Upper lobe of left lung (tissue), 6 donors: ENCODE measurements around the gene RUNDC3A. TPM values are rescaled to one million over a fixed set of nuclear protein-coding genes. Genes with fewer than 3 reads are reported as not detected.

Experiments used
- ATAC-seq, 2 donors: fragments of 200-7000 bp; cut with Tn5 transposase; one replicate each; pipeline ENCODE4 v1.9.1; 2022; ENCODE audit warnings: mild to moderate bottlenecking in 2 of 2, moderate library complexity in 2 of 2; ENCODE audit not compliant: low FRiP score in 2 of 2
- DNase-seq, 2 donors: peaks; one replicate each; pipeline ENCODE4 v3.0.0-alpha.2; 2019 to 2020
- H3K27ac ChIP-seq, 4 donors: fragments of 200-600 bp; sonication (generic); one replicate each; pipeline ENCODE4 v1.5.1; 2016 to 2019
- H3K27me3 ChIP-seq, 4 donors: fragments of 200-600 bp; sonication (generic); one replicate each; pipeline ENCODE4 v1.5.1; 2017 to 2019
- H3K36me3 ChIP-seq, 4 donors: fragments of 200-600 bp; sonication (generic); one replicate each; pipeline ENCODE4 v1.5.1; 2016 to 2019
- H3K4me1 ChIP-seq, 4 donors: fragments of 200-600 bp; sonication (generic); one replicate each; pipeline ENCODE4 v1.5.1; 2018 to 2019
- H3K4me3 ChIP-seq, 4 donors: fragments of 200-600 bp; sonication (generic); one replicate each; pipeline ENCODE4 v1.5.1; 2017 to 2019; ENCODE audit warnings: mild to moderate bottlenecking in 2 of 4, moderate library complexity in 1 of 4
- H3K9me3 ChIP-seq, 4 donors: fragments of 200-600 bp; sonication (generic); one replicate each; pipeline ENCODE4 v1.5.1; 2018 to 2019
- CTCF ChIP-seq, 6 experiments: fragments of 450-650 bp in 4 of 6; fragments of 200-600 bp in 2 of 6; sonication (generic) in 2 of 6; IDR thresholded peaks; one replicate each; pipeline ENCODE4 v1.5.1; 2016 to 2019; ENCODE audit warnings: antibody characterized with exemption in 6 of 6
- EP300 ChIP-seq, 4 donors: sonication (generic); formaldehyde crosslinking; IDR thresholded peaks; one replicate each; pipeline ENCODE4 v1.5.1; 2017; ENCODE audit warnings: antibody characterized with exemption in 4 of 4, control low read depth in 2 of 4
- POLR2A ChIP-seq, 4 donors: fragments of 450-650 bp; IDR thresholded peaks; one replicate each; pipeline ENCODE4 v1.5.1; 2016 to 2017; ENCODE audit warnings: antibody characterized with exemption in 4 of 4, mild to moderate bottlenecking in 2 of 4
- POLR2AphosphoS5 ChIP-seq, 2 donors: sonication (generic); formaldehyde crosslinking; IDR thresholded peaks; one replicate each; pipeline ENCODE4 v1.5.1; 2017; ENCODE audit warnings: antibody characterized with exemption in 2 of 2
- WGBS, 2 donors: methylation state at CpG; one replicate each; pipeline ENCODE4 v1.1.5; 2017 to 2018; 5-methylcytosine and 5-hydroxymethylcytosine counted together
- total RNA-seq, 6 donors: library from RNA; depleted of rRNA in 4 of 6; stranded (reverse); fragments of >200 nt in 4 of 6; gene quantifications; one replicate each; pipeline versions ENCODE4 v1.1.0 to v1.2.1, GENCODE V29; 2016 to 2021
- donor health status: DM: no; HTN: no; CAD: no; lungs with moderate emphysema.
- donor health status: DM: no; HTN: yes; CAD: no; lungs with severe emphysema.

Gene RUNDC3A
- total RNA-seq, 6 donors from 2014 or later: 0.13 to 2.6 (median 1.0) TPM; not detected in 3

- DNase-seq (no peak), ATAC-seq (no peak)
- 4 to 13% methylated on average over 28 to 38 of the region's 38 CpGs for WGBS, 2 donors
- Histone ChIP-seq H3K4me3 (peak overlapping the region in 3 of 4 donors; percentile 27 to 37 (median 31)), H3K4me1 (peaks cover 9 to 16% (median 12%) of the 10 kb centered on the region in 4 donors), H3K27me3 (peaks cover 0 to 29% (median 11%) of the 10 kb centered on the region in 4 donors), H3K27ac (no peak overlapping the region), H3K9me3 (no peaks in the 10 kb centered on the region), H3K36me3 (peaks cover 7 to 20% (median 17%) of the 10 kb centered on the region in 4 donors)
- TF ChIP-seq POLR2A (IDR thresholded peaks at IDR 0.05) (no peak), EP300 (IDR thresholded peaks at IDR 0.05) (no peak), POLR2AphosphoS5 (IDR thresholded peaks at IDR 0.05) (no peak), CTCF (IDR thresholded peaks at IDR 0.05) (no peak)
Observed at GRCh38 chr17:44315760-44316731, 7.6 kb downstream of the RUNDC3A start.

DNA sequence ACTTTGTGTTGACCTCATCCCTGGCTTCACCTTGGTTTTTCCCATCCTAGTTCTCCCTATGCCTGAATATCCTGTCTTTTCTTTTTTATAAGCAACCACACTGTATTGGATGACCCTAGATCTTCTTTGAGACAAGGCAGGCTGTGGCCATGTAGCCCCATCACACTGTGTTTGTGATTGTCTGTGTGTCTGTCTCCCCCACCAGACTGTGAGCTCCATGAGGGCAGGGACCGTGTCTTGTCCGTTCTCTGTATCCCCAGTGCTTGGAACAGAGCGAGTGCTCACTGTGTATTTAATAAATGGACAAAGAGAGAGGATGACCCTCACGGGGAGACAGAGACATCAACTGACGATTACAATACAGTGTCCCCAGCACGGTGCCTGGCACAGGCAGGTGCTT lies 9.1 kb downstream of the RUNDC3A start:
- Histone ChIP-seq H3K4me3 (no peak overlapping the region), H3K36me3 (peaks cover 9 to 35% (median 29%) of the 10 kb centered on the region in 4 donors), H3K27me3 (peaks cover 0 to 29% (median 11%) of the 10 kb centered on the region in 4 donors), H3K4me1 (peaks cover 9 to 17% (median 12%) of the 10 kb centered on the region in 4 donors), H3K27ac (no peak overlapping the region), H3K9me3 (no peaks in the 10 kb centered on the region)
- DNase-seq (no peak), ATAC-seq (no peak)
- TF ChIP-seq CTCF (IDR thresholded peaks at IDR 0.05) (no peak), POLR2AphosphoS5 (IDR thresholded peaks at IDR 0.05) (no peak), POLR2A (IDR thresholded peaks at IDR 0.05) (no peak), EP300 (IDR thresholded peaks at IDR 0.05) (no peak)
- 88 to 89% methylated on average over 6 of the region's 6 CpGs for WGBS, 2 donors

DNA sequence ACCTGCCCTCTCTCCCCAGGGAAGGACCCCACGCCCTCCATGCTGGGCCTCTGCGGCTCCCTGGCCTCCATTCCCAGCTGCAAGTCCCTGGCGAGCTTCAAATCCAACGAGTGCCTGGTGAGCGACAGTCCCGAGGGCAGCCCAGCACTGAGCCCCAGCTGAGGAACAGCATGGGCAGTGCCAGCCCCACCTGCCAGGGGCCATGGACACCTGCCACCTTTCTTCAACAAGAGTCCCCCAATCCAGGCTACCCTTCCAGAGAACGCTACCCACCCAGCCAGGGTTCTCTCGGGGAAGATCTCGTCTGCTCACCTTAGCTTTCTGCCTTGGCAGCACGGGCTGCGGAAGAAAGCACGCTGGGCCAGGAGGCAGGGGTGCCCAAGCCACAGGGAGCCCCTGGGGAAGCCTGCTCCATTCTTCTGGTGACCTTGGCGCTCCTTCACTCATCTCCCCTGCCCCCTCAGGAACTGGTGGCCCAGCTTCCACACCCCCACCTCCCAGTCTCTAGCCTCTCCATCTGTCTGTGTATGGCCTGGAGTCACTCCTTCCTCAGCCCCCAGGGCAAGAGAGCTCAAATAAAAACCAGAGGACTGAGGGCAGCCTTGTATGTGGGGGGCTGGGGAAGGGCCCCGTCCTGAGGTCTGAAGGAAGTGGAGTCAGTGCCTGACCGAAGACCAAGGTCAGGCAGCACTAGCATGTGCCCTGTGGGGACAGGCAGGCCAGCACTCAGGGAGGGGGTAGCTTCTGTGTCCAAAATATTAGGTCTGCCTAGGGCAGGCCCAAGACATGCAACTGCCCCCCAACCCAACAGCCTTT lies 9.9 kb downstream of the RUNDC3A start:
- Histone ChIP-seq H3K4me1 (peaks cover 13 to 24% (median 16%) of the 10 kb centered on the region in 4 donors), H3K36me3 (peaks cover 9 to 35% (median 29%) of the 10 kb centered on the region in 4 donors), H3K27me3 (peaks cover 0 to 29% (median 11%) of the 10 kb centered on the region in 4 donors), H3K4me3 (no peak overlapping the region), H3K9me3 (no peaks in the 10 kb centered on the region), H3K27ac (no peak overlapping the region)
- WGBS, 2 donors: 74 to 79% methylated on average over 9 to 15 of the region's 15 CpGs
- TF ChIP-seq CTCF (IDR thresholded peaks at IDR 0.05) (no peak), POLR2AphosphoS5 (IDR thresholded peaks at IDR 0.05) (no peak), POLR2A (IDR thresholded peaks at IDR 0.05) (no peak), EP300 (IDR thresholded peaks at IDR 0.05) (no peak)
- peak in 1 of 2 donors; percentile 74 for DNase-seq
- ATAC-seq: no peak

DNA sequence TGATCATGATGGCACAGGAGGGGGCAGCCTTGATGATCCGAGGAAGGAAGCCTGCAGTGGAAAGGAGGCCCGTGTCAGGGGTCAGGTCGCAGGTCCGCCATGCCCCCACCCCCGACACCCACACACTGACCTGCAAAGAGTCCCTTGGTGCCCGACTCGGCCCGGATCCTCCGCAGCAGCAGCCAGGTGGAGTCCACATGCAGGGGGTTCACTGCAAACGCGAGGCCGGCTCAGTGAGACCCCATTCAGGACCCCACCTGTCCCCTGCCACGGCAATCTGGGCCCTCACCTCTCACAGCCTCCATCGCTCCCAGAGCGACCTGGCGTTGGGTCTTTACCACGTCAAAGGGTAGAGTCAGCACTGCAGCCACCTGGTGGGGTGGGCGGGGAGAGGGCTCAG lies 11.7 kb downstream of the RUNDC3A start:
- Histone ChIP-seq H3K9me3 (no peaks in the 10 kb centered on the region), H3K27me3 (peaks cover 0 to 21% (median 7%) of the 10 kb centered on the region in 4 donors), H3K36me3 (peaks cover 9 to 35% (median 29%) of the 10 kb centered on the region in 4 donors), H3K4me3 (no peak overlapping the region), H3K27ac (no peak overlapping the region), H3K4me1 (peaks cover 17 to 30% (median 21%) of the 10 kb centered on the region in 4 donors)
- TF ChIP-seq POLR2A (IDR thresholded peaks at IDR 0.05) (no peak), EP300 (IDR thresholded peaks at IDR 0.05) (no peak), POLR2AphosphoS5 (IDR thresholded peaks at IDR 0.05) (no peak), CTCF (IDR thresholded peaks at IDR 0.05) (no peak)
- WGBS, 2 donors: 92 to 97% methylated on average over 6 to 18 of the region's 18 CpGs
- DNase-seq (no peak), ATAC-seq (no peak)
